WI38 (cell line): ENCODE results near the gene INKA1.

ENCODE experiments used
- H3K4me3 ChIP-seq: 2 replicates; pipeline ENCODE4 v1.5.1; 2011; ENCODE audit warnings: low read depth, mild to moderate bottlenecking, control low read depth, low read length
- TF ChIP-seq, protein P1 (sequence below): IDR thresholded peaks from 2 replicates; pipeline ENCODE4 v1.5.1; 2012; ENCODE audit warnings: low read depth, mild to moderate bottlenecking, control low read depth, low read length

The INKA1 gene

DNA sequence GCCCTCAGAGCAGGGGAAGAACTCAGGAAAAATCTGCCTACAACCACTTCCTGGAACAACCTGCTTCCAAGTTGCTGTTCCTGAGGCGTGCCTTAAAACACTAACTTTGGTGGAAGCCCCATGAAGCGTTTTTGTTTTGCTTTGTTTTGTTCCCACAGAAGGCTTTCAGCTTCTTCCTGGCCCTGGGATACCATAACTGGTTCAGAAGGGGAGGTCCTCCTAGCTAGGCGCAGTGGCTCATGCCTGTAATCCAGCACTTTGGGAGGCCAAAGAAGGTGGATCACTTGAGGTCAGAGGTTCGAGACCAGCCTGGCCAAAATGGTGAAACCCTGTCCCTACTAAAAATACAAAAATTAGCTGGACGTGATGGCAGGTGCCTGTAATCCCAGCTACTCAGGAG is 15.5 kb upstream of the INKA1 start:
- no peak overlapping the region for H3K4me3 ChIP-seq
- TF ChIP-seq, protein P1, sequence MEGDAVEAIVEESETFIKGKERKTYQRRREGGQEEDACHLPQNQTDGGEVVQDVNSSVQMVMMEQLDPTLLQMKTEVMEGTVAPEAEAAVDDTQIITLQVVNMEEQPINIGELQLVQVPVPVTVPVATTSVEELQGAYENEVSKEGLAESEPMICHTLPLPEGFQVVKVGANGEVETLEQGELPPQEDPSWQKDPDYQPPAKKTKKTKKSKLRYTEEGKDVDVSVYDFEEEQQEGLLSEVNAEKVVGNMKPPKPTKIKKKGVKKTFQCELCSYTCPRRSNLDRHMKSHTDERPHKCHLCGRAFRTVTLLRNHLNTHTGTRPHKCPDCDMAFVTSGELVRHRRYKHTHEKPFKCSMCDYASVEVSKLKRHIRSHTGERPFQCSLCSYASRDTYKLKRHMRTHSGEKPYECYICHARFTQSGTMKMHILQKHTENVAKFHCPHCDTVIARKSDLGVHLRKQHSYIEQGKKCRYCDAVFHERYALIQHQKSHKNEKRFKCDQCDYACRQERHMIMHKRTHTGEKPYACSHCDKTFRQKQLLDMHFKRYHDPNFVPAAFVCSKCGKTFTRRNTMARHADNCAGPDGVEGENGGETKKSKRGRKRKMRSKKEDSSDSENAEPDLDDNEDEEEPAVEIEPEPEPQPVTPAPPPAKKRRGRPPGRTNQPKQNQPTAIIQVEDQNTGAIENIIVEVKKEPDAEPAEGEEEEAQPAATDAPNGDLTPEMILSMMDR, result no peak

DNA sequence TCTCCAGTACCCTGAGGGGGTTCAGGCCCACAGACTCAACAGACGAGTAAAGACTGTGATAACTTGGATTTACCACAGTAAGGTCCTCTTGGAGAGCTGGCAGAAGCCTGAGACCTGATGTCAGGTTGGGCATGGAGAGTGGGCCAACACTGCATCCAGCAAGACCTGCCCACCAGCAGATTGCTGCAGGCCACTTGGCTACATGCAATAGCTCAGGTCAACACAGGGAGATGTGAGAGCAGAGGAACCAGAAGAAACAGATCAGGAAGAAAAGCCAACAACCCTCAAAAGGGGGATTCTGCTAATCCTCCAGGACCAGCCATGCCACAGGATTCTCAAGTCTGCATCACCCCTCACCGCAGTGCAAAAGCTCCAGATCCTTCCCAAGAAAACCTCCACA is 15.0 kb upstream of the INKA1 start:
- TF ChIP-seq, protein P1, result no peak
- H3K4me3 ChIP-seq, result no peak overlapping the region

DNA sequence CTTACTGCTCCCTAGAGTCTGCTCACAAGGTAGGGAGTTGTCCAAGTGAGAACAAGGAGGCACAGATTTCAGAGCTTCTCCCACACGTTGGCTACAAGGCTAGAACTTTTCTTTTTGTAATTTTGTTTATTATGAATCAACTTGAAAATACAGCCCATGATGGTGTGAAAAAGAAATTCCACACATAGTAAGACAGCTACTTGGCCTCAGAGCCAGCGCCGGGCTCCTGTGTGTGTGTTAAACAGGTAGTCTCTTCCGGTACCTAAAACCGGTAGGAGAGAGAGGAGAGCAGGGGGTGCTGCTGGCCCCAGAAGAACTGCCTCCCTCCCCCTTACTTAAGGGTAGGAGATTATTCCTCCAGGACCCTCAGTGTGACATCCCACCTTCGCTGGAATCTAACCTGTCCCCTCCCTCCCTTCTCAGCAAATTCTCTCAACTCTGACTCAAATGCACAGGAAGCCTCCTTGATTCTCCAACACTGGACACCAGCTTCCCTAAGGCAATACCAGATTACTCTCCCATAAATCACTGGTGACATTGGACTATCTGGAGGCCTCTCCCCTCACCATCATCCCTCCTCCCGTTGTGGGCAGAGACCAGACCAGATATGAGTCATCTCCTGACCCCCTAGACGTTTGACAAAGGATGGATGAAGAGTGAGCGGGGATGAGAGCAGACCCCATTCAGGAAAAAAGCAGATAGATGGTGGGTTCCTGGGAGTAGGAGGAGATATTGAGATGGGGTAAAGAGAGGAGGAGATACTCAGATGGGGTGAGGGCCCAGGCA is 12.2 kb upstream of the INKA1 start:
- no peak overlapping the region for H3K4me3 ChIP-seq
- TF ChIP-seq, protein P1, result no peak

DNA sequence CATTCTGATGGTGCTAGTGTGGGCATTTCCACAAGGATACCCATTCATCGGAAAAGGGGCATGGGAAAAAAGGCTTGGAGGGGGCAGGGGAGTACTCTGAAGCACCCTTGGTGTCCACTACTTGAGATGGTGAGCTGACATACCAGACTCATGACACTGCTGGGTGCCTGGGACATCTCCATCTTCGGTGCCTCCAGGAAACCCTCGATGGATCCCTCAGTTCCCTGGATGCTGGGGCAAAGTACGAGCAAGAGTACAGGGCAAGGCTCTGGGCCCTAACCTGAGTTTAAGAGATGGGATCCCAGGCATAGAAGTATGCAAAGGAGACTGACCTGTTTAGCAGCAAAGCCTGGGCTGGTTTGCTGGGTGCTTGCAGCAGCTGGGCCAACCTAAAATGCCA is 11.5 kb upstream of the INKA1 start:
- TF ChIP-seq, protein P1, result no peak

DNA sequence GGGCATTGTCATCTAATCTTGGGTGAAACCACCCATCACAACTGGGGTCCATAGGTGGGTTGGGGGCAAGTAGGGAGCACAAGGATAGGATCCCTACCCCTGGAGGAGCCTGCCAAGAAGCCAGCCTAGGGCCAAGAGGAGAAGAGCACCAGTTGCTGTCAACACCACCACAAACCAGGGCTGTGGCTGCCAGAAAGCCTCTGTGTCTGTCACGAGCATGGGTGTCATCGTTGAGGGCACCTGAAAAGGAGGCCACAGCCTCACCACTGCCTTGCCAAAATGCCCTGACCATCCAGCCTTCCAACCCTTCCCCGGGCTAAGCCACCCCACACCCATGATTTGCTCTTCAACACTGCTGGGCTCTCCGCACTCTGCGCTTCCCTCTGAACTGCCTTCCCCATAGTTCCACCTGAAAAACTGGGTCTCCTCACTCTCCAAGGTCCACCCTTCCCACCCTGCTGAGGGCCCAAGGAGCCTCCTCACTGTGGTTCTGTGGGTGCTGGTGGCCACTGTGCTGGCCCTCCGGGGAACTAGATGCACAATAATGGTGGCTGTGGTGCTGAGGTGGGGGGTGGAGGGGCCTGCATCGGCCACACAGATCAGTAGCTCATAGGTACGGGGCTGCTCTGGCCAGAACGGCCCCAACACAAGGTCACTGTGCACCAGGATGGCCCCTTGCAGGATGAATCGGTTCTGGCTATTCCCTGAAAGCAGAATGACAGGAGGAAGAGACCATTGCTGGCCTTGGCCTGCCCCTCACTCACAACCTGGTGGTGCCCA is 10.5 kb upstream of the INKA1 start:
- TF ChIP-seq, protein P1, result no peak
- no peak overlapping the region for H3K4me3 ChIP-seq

More for the DNA sequence above, 11.5 kb upstream of the INKA1 start:
- no peak overlapping the region for H3K4me3 ChIP-seq

DNA sequence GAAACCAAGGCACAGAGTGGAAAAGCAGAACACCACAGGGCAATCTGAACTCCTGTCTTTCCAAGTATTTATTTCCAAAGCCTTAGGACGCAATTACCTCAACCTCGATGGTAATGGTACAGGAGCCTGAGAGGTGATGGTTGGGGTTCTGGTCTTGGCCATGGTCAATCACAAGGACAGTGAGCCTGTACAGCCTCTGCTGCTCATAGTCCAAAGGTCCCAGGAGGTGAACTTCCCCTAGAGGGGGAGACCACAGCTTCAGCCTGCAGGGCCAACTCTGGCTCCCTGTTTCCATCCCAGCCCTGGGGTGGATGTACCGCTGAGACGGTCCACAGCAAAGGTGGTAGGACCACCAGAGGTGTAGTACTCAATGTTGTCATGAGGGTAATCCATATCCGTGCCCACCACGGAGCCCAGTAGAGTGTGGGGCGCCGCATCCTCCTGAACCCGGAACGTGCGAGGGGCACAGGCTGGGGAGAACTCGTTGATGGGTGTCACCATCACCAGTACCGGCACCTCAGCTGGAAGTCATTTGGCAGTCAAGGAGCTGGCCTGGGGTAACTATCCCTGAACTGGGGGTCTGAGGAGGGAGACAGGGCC is 9.5 kb upstream of the INKA1 start:
- TF ChIP-seq, protein P1, result no peak
- H3K4me3 ChIP-seq, result no peak overlapping the region

DNA sequence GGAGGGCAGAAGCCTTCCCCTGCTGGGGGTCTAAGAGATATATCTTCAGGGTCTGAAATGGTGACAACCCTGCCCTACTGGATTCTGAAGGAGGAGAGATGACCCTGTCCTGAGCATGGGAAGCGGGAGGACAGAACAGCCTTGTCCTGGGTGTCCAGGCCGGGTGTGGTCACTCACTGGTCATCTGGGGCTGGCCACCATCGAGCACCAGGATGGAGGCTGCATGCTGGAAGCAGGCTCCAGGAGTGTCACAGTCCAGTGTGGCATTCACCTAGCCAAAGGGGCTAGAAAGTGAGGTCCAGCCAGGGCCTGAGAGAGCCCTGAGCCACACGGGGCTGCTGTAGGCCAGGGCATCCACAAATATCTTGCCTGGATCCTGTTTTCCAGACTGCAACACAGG is 8.6 kb upstream of the INKA1 start:
- no peak overlapping the region for H3K4me3 ChIP-seq
- TF ChIP-seq, protein P1, result no peak
